ENCODE results near the gene COA3. TPM values are rescaled to one million over a fixed set of nuclear protein-coding genes. Genes with fewer than 3 reads are reported as not detected.

The COA3 gene
- total RNA-seq, 4 donors from 2014 or later, result 40.7 to 64.0 (median 61.1) TPM

- no peak overlapping the region for H3K4me3 ChIP-seq (ENCODE audit: low read depth, poor library complexity, severe bottlenecking)
- no peak for DNase-seq (ENCODE audit: low spot score in 2 of 2)
- intact Hi-C loops (cut with DNase I; ENCODE audit: low total_unique reads), result no loop called here
- no peak for TF ChIP-seq CTCF (IDR thresholded peaks at IDR 0.05)
- TF ChIP-seq POLR2A (IDR thresholded peaks at IDR 0.05), result no peak
Observed at GRCh38 chr17:42767512-42767911, 31.0 kb downstream of the COA3 start.

- intact Hi-C loops (cut with DNase I; ENCODE audit: low total_unique reads), result no loop called here
- WGBS, 2 donors, result 83 to 86% methylated on average over 5 to 6 of the region's 6 CpGs
- no peak for TF ChIP-seq CTCF (IDR thresholded peaks at IDR 0.05)
- TF ChIP-seq POLR2A (IDR thresholded peaks at IDR 0.05), result no peak
- H3K4me3 ChIP-seq (ENCODE audit: low read depth, poor library complexity, severe bottlenecking), result no peak overlapping the region
- DNase-seq (ENCODE audit: low spot score in 2 of 2), result no peak
Observed at GRCh38 chr17:42766124-42766523, 32.4 kb downstream of the COA3 start.

GRCh38 chr17:42761638-42762037 is 36.9 kb downstream of the COA3 start:
- WGBS, 2 donors, result 30 to 47% methylated on average over 12 of the region's 12 CpGs

GRCh38 chr17:42760652-42761581 is 37.6 kb downstream of the COA3 start, which contains the start of gene RAMP2:
TSS of gene RAMP2 (plus strand) at chr17:42761227. CDS start at chr17:42761262, 35 bp downstream.
- intact Hi-C loops (cut with DNase I; ENCODE audit: low total_unique reads), result loop anchor here (5.0 kb wide), 1 partner anchor 34 kb away; no protein-coding TSS in a partner anchor
- 6 to 10% methylated on average over 36 to 40 of the region's 92 CpGs for WGBS, 2 donors
- TF ChIP-seq POLR2A (IDR thresholded peaks at IDR 0.05) (no peak), CTCF (IDR thresholded peaks at IDR 0.05) (no peak)

More at GRCh38 chr17:42761638-42762037, 36.9 kb downstream of the COA3 start:
- no peak for DNase-seq (ENCODE audit: low spot score in 2 of 2)
- H3K4me3 ChIP-seq (ENCODE audit: low read depth, poor library complexity, severe bottlenecking), result peak overlapping the region; percentile 21
- no peak for TF ChIP-seq POLR2A (IDR thresholded peaks at IDR 0.05)
- no peak for TF ChIP-seq CTCF (IDR thresholded peaks at IDR 0.05)
- intact Hi-C loops (cut with DNase I; ENCODE audit: low total_unique reads), result loop anchor here (5.0 kb wide), 1 partner anchor 34 kb away; no protein-coding TSS in a partner anchor

GRCh38 chr17:42759982-42760651 is 38.4 kb downstream of the COA3 start:
- TF ChIP-seq POLR2A (IDR thresholded peaks at IDR 0.05) (no peak), CTCF (IDR thresholded peaks at IDR 0.05) (no peak)
- intact Hi-C loops (cut with DNase I; ENCODE audit: low total_unique reads), result loop anchor here (5.0 kb wide), 1 partner anchor 33 kb away; no protein-coding TSS in a partner anchor
- WGBS, 2 donors, result 54 to 66% methylated on average over 11 of the region's 11 CpGs
- DNase-seq (ENCODE audit: low spot score in 2 of 2), result no peak
- no peak overlapping the region for H3K4me3 ChIP-seq (ENCODE audit: low read depth, poor library complexity, severe bottlenecking)

More at GRCh38 chr17:42760652-42761581, 37.6 kb downstream of the COA3 start, which contains the start of gene RAMP2:
- DNase-seq (ENCODE audit: low spot score in 2 of 2), result peak in 1 of 2 donors; percentile 89
- peak within 1 kb of the TSS; percentile 21 for H3K4me3 ChIP-seq (ENCODE audit: low read depth, poor library complexity, severe bottlenecking)
